ENCODE data around the gene SAYSD1. TPM values are rescaled to one million over a fixed set of nuclear protein-coding genes. Genes with fewer than 3 reads are reported as not detected.

The SAYSD1 gene
- polyA plus RNA-seq, 2 donors = 7.8 to 7.9 TPM

DNA sequence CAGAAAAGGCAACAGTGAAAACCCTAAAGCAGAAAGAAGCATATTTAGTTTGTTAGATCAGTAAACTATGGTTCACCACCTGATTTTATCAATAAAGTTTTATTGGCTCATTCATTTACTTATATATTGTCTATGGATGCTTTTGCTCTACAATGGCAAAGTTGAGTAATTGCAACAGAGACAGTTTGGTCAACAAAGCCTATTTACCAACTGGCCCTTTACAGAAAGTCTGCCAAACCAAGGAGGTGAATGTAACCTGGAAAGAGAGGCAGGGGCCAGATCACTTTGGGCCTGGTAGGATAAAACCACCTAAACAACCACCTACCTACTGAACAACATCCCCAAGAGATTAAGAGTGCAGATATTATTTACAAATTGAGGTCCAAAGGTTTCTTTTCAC lies 19.4 kb downstream of the SAYSD1 start:
- H3K9me3 ChIP-seq (ENCODE audit: control insufficient read depth in 2 of 2, insufficient read depth in 1 of 2, low read depth in 1 of 2, low read length in 1 of 2) = no peaks in the 10 kb centered on the region
- no peak overlapping the region for H3K27ac ChIP-seq (ENCODE audit: low read depth in 2 of 2, low read length in 1 of 2)
- H3K27me3 ChIP-seq (ENCODE audit: control insufficient read depth in 1 of 2, insufficient read depth in 2 of 2, low read length in 2 of 2) = no peaks in the 10 kb centered on the region
- H3K4me1 ChIP-seq (ENCODE audit: control insufficient read depth in 2 of 2, insufficient read depth in 2 of 2, low read length in 1 of 2) = no peaks in the 10 kb centered on the region
- H3K4me3 ChIP-seq (ENCODE audit: low read depth in 1 of 2, low read length in 2 of 2) = no peak overlapping the region
- no peaks in the 10 kb centered on the region for H3K36me3 ChIP-seq (ENCODE audit: control insufficient read depth in 2 of 2, insufficient read depth in 2 of 2, low read length in 1 of 2)

GRCh38 chr6:39093149-39093708 lies 21.8 kb downstream of the SAYSD1 start:
- Histone ChIP-seq H3K27ac (ENCODE audit: low read depth in 2 of 2, low read length in 1 of 2) (no peak overlapping the region), H3K27me3 (ENCODE audit: control insufficient read depth in 1 of 2, insufficient read depth in 2 of 2, low read length in 2 of 2) (no peaks in the 10 kb centered on the region), H3K9me3 (ENCODE audit: control insufficient read depth in 2 of 2, insufficient read depth in 1 of 2, low read depth in 1 of 2, low read length in 1 of 2) (no peaks in the 10 kb centered on the region), H3K4me1 (ENCODE audit: control insufficient read depth in 2 of 2, insufficient read depth in 2 of 2, low read length in 1 of 2) (no peaks in the 10 kb centered on the region), H3K36me3 (ENCODE audit: control insufficient read depth in 2 of 2, insufficient read depth in 2 of 2, low read length in 1 of 2) (no peaks in the 10 kb centered on the region), H3K4me3 (ENCODE audit: low read depth in 1 of 2, low read length in 2 of 2) (no peak overlapping the region)
- 77 to 80% methylated on average over 4 of the region's 4 CpGs for WGBS, 2 donors

- no peak overlapping the region for H3K4me3 ChIP-seq (ENCODE audit: low read depth in 1 of 2, low read length in 2 of 2)
- no peaks in the 10 kb centered on the region for H3K9me3 ChIP-seq (ENCODE audit: control insufficient read depth in 2 of 2, insufficient read depth in 1 of 2, low read depth in 1 of 2, low read length in 1 of 2)
- no peaks in the 10 kb centered on the region for H3K36me3 ChIP-seq (ENCODE audit: control insufficient read depth in 2 of 2, insufficient read depth in 2 of 2, low read length in 1 of 2)
- no peak overlapping the region for H3K27ac ChIP-seq (ENCODE audit: low read depth in 2 of 2, low read length in 1 of 2)
- no peaks in the 10 kb centered on the region for H3K27me3 ChIP-seq (ENCODE audit: control insufficient read depth in 1 of 2, insufficient read depth in 2 of 2, low read length in 2 of 2)
- WGBS, 2 donors = 57 to 63% methylated on average over 1 of the region's 1 CpG
- no peaks in the 10 kb centered on the region for H3K4me1 ChIP-seq (ENCODE audit: control insufficient read depth in 2 of 2, insufficient read depth in 2 of 2, low read length in 1 of 2)
These were observed 22.9 kb downstream of the SAYSD1 start for GRCh38 chr6:39092124-39092523.

GRCh38 chr6:39091220-39091619 lies 23.8 kb downstream of the SAYSD1 start:
- Histone ChIP-seq H3K9me3 (ENCODE audit: control insufficient read depth in 2 of 2, insufficient read depth in 1 of 2, low read depth in 1 of 2, low read length in 1 of 2) (no peaks in the 10 kb centered on the region), H3K4me3 (ENCODE audit: low read depth in 1 of 2, low read length in 2 of 2) (no peak overlapping the region), H3K4me1 (ENCODE audit: control insufficient read depth in 2 of 2, insufficient read depth in 2 of 2, low read length in 1 of 2) (no peaks in the 10 kb centered on the region), H3K27ac (ENCODE audit: low read depth in 2 of 2, low read length in 1 of 2) (no peak overlapping the region), H3K36me3 (ENCODE audit: control insufficient read depth in 2 of 2, insufficient read depth in 2 of 2, low read length in 1 of 2) (no peaks in the 10 kb centered on the region), H3K27me3 (ENCODE audit: control insufficient read depth in 1 of 2, insufficient read depth in 2 of 2, low read length in 2 of 2) (no peaks in the 10 kb centered on the region)
- WGBS, 2 donors = 53 to 67% methylated on average over 7 of the region's 7 CpGs

DNA sequence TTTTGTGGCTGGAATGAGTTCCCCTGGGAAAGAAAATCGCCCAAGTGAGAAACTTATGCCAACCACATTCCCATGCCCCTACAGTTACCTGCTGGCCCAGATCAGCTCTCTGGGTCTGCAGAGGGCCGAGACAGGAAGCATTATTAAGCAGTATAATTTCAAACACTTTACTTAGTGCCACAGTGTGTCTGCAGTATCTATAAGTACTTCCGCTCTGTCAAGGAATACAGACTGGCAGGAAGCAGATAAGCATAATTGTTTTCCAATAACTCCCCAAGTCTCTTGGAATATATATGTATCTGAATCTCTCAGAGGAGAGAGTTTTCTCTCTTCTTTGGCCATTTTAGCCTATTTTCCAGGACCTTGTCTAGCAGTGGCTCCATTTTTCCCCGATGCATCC lies 24.9 kb downstream of the SAYSD1 start:
- Histone ChIP-seq H3K4me1 (ENCODE audit: control insufficient read depth in 2 of 2, insufficient read depth in 2 of 2, low read length in 1 of 2) (no peaks in the 10 kb centered on the region), H3K9me3 (ENCODE audit: control insufficient read depth in 2 of 2, insufficient read depth in 1 of 2, low read depth in 1 of 2, low read length in 1 of 2) (no peaks in the 10 kb centered on the region), H3K27ac (ENCODE audit: low read depth in 2 of 2, low read length in 1 of 2) (no peak overlapping the region), H3K27me3 (ENCODE audit: control insufficient read depth in 1 of 2, insufficient read depth in 2 of 2, low read length in 2 of 2) (no peaks in the 10 kb centered on the region), H3K4me3 (ENCODE audit: low read depth in 1 of 2, low read length in 2 of 2) (no peak overlapping the region), H3K36me3 (ENCODE audit: control insufficient read depth in 2 of 2, insufficient read depth in 2 of 2, low read length in 1 of 2) (no peaks in the 10 kb centered on the region)
- WGBS, 2 donors = 72 to 75% methylated on average over 4 of the region's 4 CpGs

DNA sequence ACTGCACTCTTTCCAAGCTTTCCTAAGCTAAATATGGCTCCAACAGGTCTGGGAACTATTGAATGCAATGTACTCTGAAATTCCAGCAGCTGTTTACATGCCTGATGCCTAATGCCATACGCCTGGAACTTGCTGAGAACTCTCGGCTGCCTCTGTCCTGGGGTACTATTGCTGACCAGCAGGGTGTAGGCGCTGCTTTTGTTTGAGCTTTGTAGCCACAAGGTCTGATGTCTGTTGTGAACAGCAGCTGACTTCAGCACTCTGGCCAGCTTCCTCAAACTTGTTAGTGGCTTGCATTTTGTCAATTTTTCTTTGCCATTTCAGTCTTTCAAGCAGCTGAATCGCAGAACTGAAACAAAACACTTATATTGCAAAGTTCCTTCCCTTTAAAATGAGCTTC lies 26.7 kb downstream of the SAYSD1 start:
- WGBS, 2 donors = 23 to 26% methylated on average over 4 of the region's 4 CpGs
- no peak overlapping the region for H3K4me3 ChIP-seq (ENCODE audit: low read depth in 1 of 2, low read length in 2 of 2)
- H3K4me1 ChIP-seq (ENCODE audit: control insufficient read depth in 2 of 2, insufficient read depth in 2 of 2, low read length in 1 of 2) = no peaks in the 10 kb centered on the region
- no peaks in the 10 kb centered on the region for H3K36me3 ChIP-seq (ENCODE audit: control insufficient read depth in 2 of 2, insufficient read depth in 2 of 2, low read length in 1 of 2)
- H3K27me3 ChIP-seq (ENCODE audit: control insufficient read depth in 1 of 2, insufficient read depth in 2 of 2, low read length in 2 of 2) = peaks cover 0 to 3% of the 10 kb centered on the region in 2 donors
- H3K9me3 ChIP-seq (ENCODE audit: control insufficient read depth in 2 of 2, insufficient read depth in 1 of 2, low read depth in 1 of 2, low read length in 1 of 2) = no peaks in the 10 kb centered on the region
- H3K27ac ChIP-seq (ENCODE audit: low read depth in 2 of 2, low read length in 1 of 2) = no peak overlapping the region

DNA sequence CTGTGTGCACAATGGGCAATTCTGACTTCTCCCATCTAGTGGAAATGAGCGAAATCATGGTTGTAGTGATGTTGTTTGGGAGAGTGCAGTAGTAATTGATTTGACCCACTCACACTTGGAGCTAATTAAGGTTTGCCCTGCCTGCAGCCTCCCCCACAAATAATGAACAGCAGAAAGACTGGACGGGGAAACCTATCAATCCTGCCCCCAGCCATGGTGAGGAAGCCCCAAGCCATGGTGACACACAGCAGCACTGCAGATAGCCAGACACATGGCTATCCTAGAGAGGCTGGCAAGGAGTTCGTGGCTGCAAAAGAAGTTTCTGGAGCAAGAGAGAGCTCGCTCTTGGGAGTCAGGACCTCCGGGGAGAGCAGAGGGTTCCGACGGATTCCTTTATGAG lies 27.8 kb downstream of the SAYSD1 start:
- Histone ChIP-seq H3K36me3 (ENCODE audit: control insufficient read depth in 2 of 2, insufficient read depth in 2 of 2, low read length in 1 of 2) (no peaks in the 10 kb centered on the region), H3K4me1 (ENCODE audit: control insufficient read depth in 2 of 2, insufficient read depth in 2 of 2, low read length in 1 of 2) (no peaks in the 10 kb centered on the region), H3K27me3 (ENCODE audit: control insufficient read depth in 1 of 2, insufficient read depth in 2 of 2, low read length in 2 of 2) (peaks cover 0 to 3% of the 10 kb centered on the region in 2 donors), H3K4me3 (ENCODE audit: low read depth in 1 of 2, low read length in 2 of 2) (no peak overlapping the region), H3K27ac (ENCODE audit: low read depth in 2 of 2, low read length in 1 of 2) (no peak overlapping the region), H3K9me3 (ENCODE audit: control insufficient read depth in 2 of 2, insufficient read depth in 1 of 2, low read depth in 1 of 2, low read length in 1 of 2) (no peaks in the 10 kb centered on the region)
- 80% methylated on average over 7 of the region's 7 CpGs for WGBS, 2 donors

DNA sequence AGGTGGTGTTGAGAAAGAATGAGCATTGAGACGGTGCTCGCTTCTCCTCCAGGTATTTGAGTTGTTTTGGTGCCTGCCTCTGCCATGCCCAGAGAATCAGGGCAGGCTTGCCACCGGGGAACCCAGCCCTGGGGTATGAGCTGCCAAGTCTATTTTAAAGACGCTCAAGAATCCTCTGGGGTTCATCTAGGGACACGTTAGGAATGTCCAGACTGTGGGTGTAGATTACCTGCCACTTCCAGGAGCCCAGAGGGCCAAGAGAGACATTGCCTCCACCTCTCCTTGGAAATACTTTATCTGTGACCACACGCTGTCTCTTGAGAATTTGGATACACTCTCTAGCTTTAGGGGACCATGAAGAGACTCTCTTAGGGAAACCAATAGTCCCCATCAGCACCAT lies 28.3 kb downstream of the SAYSD1 start:
- H3K27me3 ChIP-seq (ENCODE audit: control insufficient read depth in 1 of 2, insufficient read depth in 2 of 2, low read length in 2 of 2) = peaks cover 0 to 3% of the 10 kb centered on the region in 2 donors
- H3K27ac ChIP-seq (ENCODE audit: low read depth in 2 of 2, low read length in 1 of 2) = no peak overlapping the region
- H3K36me3 ChIP-seq (ENCODE audit: control insufficient read depth in 2 of 2, insufficient read depth in 2 of 2, low read length in 1 of 2) = no peaks in the 10 kb centered on the region
- H3K9me3 ChIP-seq (ENCODE audit: control insufficient read depth in 2 of 2, insufficient read depth in 1 of 2, low read depth in 1 of 2, low read length in 1 of 2) = no peaks in the 10 kb centered on the region
- 58 to 64% methylated on average over 6 of the region's 6 CpGs for WGBS, 2 donors
- H3K4me3 ChIP-seq (ENCODE audit: low read depth in 1 of 2, low read length in 2 of 2) = no peak overlapping the region
- no peaks in the 10 kb centered on the region for H3K4me1 ChIP-seq (ENCODE audit: control insufficient read depth in 2 of 2, insufficient read depth in 2 of 2, low read length in 1 of 2)

- no peaks in the 10 kb centered on the region for H3K36me3 ChIP-seq (ENCODE audit: control insufficient read depth in 2 of 2, insufficient read depth in 2 of 2, low read length in 1 of 2)
- no peaks in the 10 kb centered on the region for H3K9me3 ChIP-seq (ENCODE audit: control insufficient read depth in 2 of 2, insufficient read depth in 1 of 2, low read depth in 1 of 2, low read length in 1 of 2)
- peaks cover 0 to 3% of the 10 kb centered on the region in 2 donors for H3K27me3 ChIP-seq (ENCODE audit: control insufficient read depth in 1 of 2, insufficient read depth in 2 of 2, low read length in 2 of 2)
- H3K4me3 ChIP-seq (ENCODE audit: low read depth in 1 of 2, low read length in 2 of 2) = no peak overlapping the region
- 69 to 72% methylated on average over 7 of the region's 7 CpGs for WGBS, 2 donors
- no peak overlapping the region for H3K27ac ChIP-seq (ENCODE audit: low read depth in 2 of 2, low read length in 1 of 2)
- no peaks in the 10 kb centered on the region for H3K4me1 ChIP-seq (ENCODE audit: control insufficient read depth in 2 of 2, insufficient read depth in 2 of 2, low read length in 1 of 2)
These were observed 28.7 kb downstream of the SAYSD1 start for GRCh38 chr6:39086294-39086693.

- H3K36me3 ChIP-seq (ENCODE audit: control insufficient read depth in 2 of 2, insufficient read depth in 2 of 2, low read length in 1 of 2) = no peaks in the 10 kb centered on the region
- H3K4me1 ChIP-seq (ENCODE audit: control insufficient read depth in 2 of 2, insufficient read depth in 2 of 2, low read length in 1 of 2) = no peaks in the 10 kb centered on the region
- no peak overlapping the region for H3K4me3 ChIP-seq (ENCODE audit: low read depth in 1 of 2, low read length in 2 of 2)
- no peaks in the 10 kb centered on the region for H3K9me3 ChIP-seq (ENCODE audit: control insufficient read depth in 2 of 2, insufficient read depth in 1 of 2, low read depth in 1 of 2, low read length in 1 of 2)
- H3K27ac ChIP-seq (ENCODE audit: low read depth in 2 of 2, low read length in 1 of 2) = no peak overlapping the region
- 74 to 84% methylated on average over 5 of the region's 5 CpGs for WGBS, 2 donors
- H3K27me3 ChIP-seq (ENCODE audit: control insufficient read depth in 1 of 2, insufficient read depth in 2 of 2, low read length in 2 of 2) = peaks cover 0 to 3% of the 10 kb centered on the region in 2 donors
These were observed 29.7 kb downstream of the SAYSD1 start for GRCh38 chr6:39085129-39085797.

All from esophagus (tissue), 2 donors.